GM12875 (cell line): Measurements from ENCODE around the gene PPM1B.

Source experiments
- H3K4me3 ChIP-seq: one replicate; pipeline ENCODE4 v1.5.1; 2011; ENCODE audit warnings: low read depth, low read length, control low read depth
- CTCF ChIP-seq: IDR thresholded peaks from 2 replicates; pipeline ENCODE4 v1.5.1; 2011; ENCODE audit warnings: low read depth, mild to moderate bottlenecking, control low read depth, inconsistent platforms, low read length, moderate library complexity, borderline replicate concordance; ENCODE audit not compliant: insufficient read depth

PPM1B gene

GRCh38 chr2:44168681-44169154 lies at the start of gene PPM1B:
TSS of gene PPM1B (plus strand) at chr2:44168875. CDS start at chr2:44201200, 32,325 bp downstream.
- TF ChIP-seq CTCF = no peak
- H3K4me3 ChIP-seq = peak within 1 kb of the TSS; percentile 72

GRCh38 chr2:44119878-44120277 lies 48.8 kb upstream of the PPM1B start:
- TF ChIP-seq CTCF = no peak
- no peak overlapping the region for H3K4me3 ChIP-seq

- no peak overlapping the region for H3K4me3 ChIP-seq
- TF ChIP-seq CTCF = no peak
Measured at GRCh38 chr2:44120428-44120827, 48.2 kb upstream of the PPM1B start.

- TF ChIP-seq CTCF = no peak
- H3K4me3 ChIP-seq = no peak overlapping the region
Measured at GRCh38 chr2:44121899-44122298, 46.8 kb upstream of the PPM1B start.

GRCh38 chr2:44124500-44124899 lies 44.2 kb upstream of the PPM1B start:
- H3K4me3 ChIP-seq = no peak overlapping the region
- TF ChIP-seq CTCF = no peak

- TF ChIP-seq CTCF = no peak
- no peak overlapping the region for H3K4me3 ChIP-seq
Measured at GRCh38 chr2:44126106-44126797, 42.4 kb upstream of the PPM1B start.

- no peak overlapping the region for H3K4me3 ChIP-seq
- no peak for TF ChIP-seq CTCF
Measured at GRCh38 chr2:44130441-44130840, 38.2 kb upstream of the PPM1B start.
